CD4-positive, alpha-beta memory T cell (primary cell): Measurements from ENCODE around the gene DUOX2. TPM values are rescaled to one million over a fixed set of nuclear protein-coding genes. Genes with fewer than 3 reads are reported as not detected.

ENCODE experiments used
- CTCF ChIA-PET: fragments of 350-600 bp; sonication (Branson Sonifier 250); formaldehyde crosslinking; loops from one replicate; lab custom pipeline; 2021; ENCODE audit warnings: inconsistent platforms; ENCODE audit not compliant: partially characterized antibody; lab: Charles Lee
- POLR2A ChIA-PET: fragments of 350-600 bp; sonication (Branson Sonifier 250); formaldehyde crosslinking; loops from one replicate; lab custom pipeline; 2021; ENCODE audit not compliant: partially characterized antibody; lab: Charles Lee
- DNase-seq, 5 donors: peaks; one replicate each; pipeline versions ENCODE4 v3.0.0 to v3.0.0-alpha.2; 2020 to 2022; ENCODE audit warnings: mixed read lengths in 1 of 5
- H3K27ac ChIP-seq: one replicate; pipeline ENCODE4 v1.7.0; 2013; ENCODE audit warnings: low read depth, low read length
- H3K27me3 ChIP-seq: 2 replicates; pipeline ENCODE4 v1.7.0; 2013; ENCODE audit warnings: mild to moderate bottlenecking, low read length, moderate library complexity; ENCODE audit not compliant: insufficient read depth
- H3K36me3 ChIP-seq: 2 replicates; pipeline ENCODE4 v1.7.0; 2013; ENCODE audit warnings: mild to moderate bottlenecking, low read length, moderate library complexity; ENCODE audit not compliant: insufficient read depth
- H3K4me1 ChIP-seq: 2 replicates; pipeline ENCODE4 v1.7.0; 2013; ENCODE audit warnings: mild to moderate bottlenecking, low read length, moderate library complexity; ENCODE audit not compliant: insufficient read depth
- H3K4me3 ChIP-seq, 2 donors: one replicate each; pipeline ENCODE4 v1.7.0; 2013; ENCODE audit warnings: low read length in 2 of 2, mild to moderate bottlenecking in 1 of 2
- H3K9me3 ChIP-seq, 2 donors: one replicate each; pipeline ENCODE4 v1.7.0; 2013; ENCODE audit warnings: low read length in 2 of 2, control low read depth in 1 of 2; ENCODE audit not compliant: control insufficient read depth in 1 of 2
- H3K27ac Mint-ChIP-seq, 7 donors: one replicate each; pipeline ENCODE4 v1.8.0; 2020 to 2021; ENCODE audit warnings: mixed read lengths in 7 of 7, mild to moderate bottlenecking in 6 of 7, inconsistent platforms in 3 of 7, moderate library complexity in 3 of 7
- H3K27me3 Mint-ChIP-seq, 2 donors: one replicate each; pipeline ENCODE4 v1.8.0; 2020 to 2021; ENCODE audit warnings: mixed read lengths in 2 of 2
- H3K36me3 Mint-ChIP-seq, 2 donors: one replicate each; pipeline ENCODE4 v1.8.0; 2020 to 2021; ENCODE audit warnings: mixed read lengths in 2 of 2, inconsistent platforms in 1 of 2, mild to moderate bottlenecking in 1 of 2
- H3K4me1 Mint-ChIP-seq, 4 donors: one replicate each; pipeline ENCODE4 v1.8.0; 2020 to 2021; ENCODE audit warnings: mixed read lengths in 4 of 4, mild to moderate bottlenecking in 1 of 4
- H3K4me3 Mint-ChIP-seq, 8 donors: one replicate each; pipeline ENCODE4 v1.8.0; 2020 to 2021; ENCODE audit warnings: mixed read lengths in 8 of 8, mild to moderate bottlenecking in 7 of 8, moderate library complexity in 6 of 8, inconsistent platforms in 3 of 8
- H3K9me3 Mint-ChIP-seq, 8 donors: one replicate each; pipeline ENCODE4 v1.8.0; 2020 to 2021; ENCODE audit warnings: mixed read lengths in 8 of 8, mild to moderate bottlenecking in 5 of 8, inconsistent platforms in 3 of 8, moderate library complexity in 1 of 8
- intact Hi-C: fragments of 100-400 bp; cut with micrococcal nuclease; formaldehyde crosslinking; loops from one replicate; pipeline ENCODE4 v1.15.1; 2023
- polyA plus RNA-seq, 2 donors: library from polyadenylated mRNA; unstranded; fragments of 300-500 nt; fragmentation: Illumina TruSeq; gene quantifications; one replicate each; pipeline ENCODE4 v1.2.3, GENCODE V29; 2021
- total RNA-seq, 2 experiments: library from RNA; stranded (reverse); gene quantifications; one replicate each; pipeline ENCODE4 v1.2.3, GENCODE V29; 2021

The DUOX2 gene
- total and polyA plus RNA-seq, 4 experiments from 2014 or later, result 0.02 to 0.06 (median 0.06) TPM; not detected in 1

DNA sequence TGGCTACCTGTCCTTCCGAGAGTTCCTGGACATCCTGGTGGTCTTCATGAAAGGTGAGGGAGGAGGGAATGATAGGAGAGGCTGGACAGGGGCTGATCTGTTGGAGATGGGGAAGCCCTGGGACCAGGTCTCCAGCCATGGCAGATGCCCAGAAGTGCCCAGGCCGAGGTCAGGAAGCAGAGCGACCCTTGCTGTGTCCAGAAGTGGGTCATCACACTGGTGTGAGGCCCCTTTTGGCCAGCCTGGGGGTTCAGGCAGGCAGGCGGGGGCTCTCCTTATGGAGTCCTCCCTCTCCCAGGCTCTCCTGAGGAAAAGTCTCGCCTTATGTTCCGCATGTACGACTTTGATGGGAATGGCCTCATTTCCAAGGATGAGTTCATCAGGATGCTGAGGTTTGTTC, 33.6 kb upstream of the DUOX2 start:
- H3K27ac Mint-ChIP-seq, result peak overlapping the region in 1 of 7 donors; percentile 71
- no peak for DNase-seq
- CTCF ChIA-PET, result interaction anchor here (1.4 kb wide), 1 partner anchor 29 kb away, joined by 5 read pairs; no protein-coding TSS in a partner anchor

DNA sequence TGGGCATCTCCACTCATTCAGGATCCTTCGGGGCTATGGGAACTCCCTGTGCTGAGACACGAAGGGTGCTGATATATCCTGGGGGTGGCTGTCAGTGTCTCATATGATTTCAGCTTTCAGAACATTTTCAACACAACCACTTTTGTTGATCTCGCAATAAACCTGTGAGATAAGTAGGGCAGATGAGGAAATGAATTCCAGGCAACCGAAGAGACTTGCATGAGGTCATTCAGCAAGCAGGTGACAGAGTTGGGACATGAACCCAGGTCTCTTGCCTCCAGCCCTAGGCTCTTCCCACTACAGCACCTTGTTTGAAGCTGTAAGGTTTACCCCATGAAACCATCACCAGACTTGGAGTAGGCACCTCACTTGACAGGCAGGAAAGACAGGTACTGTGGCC, 32.4 kb upstream of the DUOX2 start:
- no peaks in the 10 kb centered on the region for H3K4me1 ChIP-seq
- H3K27ac ChIP-seq, result no peak overlapping the region
- CTCF ChIA-PET, result interaction anchor here (0.8 to 2.5 kb wide), 3 partner anchors 20 to 28 kb away, joined by 3 to 6 read pairs (median 5); no protein-coding TSS in a partner anchor
- H3K4me3 ChIP-seq, result no peak overlapping the region
- Mint-ChIP-seq H3K27me3 (no peaks in the 10 kb centered on the region), H3K4me3 (no peak overlapping the region), H3K36me3 (peaks cover 0 to 4% of the 10 kb centered on the region in 2 donors), H3K9me3 (no peaks in the 10 kb centered on the region), H3K27ac (no peak overlapping the region), H3K4me1 (peaks cover 0 to 4% (median 0%) of the 10 kb centered on the region in 4 donors)
- POLR2A ChIA-PET, result interaction anchor here (0.5 to 0.9 kb wide), 2 partner anchors 52 to 596 kb away, joined by 3 to 5 read pairs; no protein-coding TSS in a partner anchor
- intact Hi-C loops, result no loop called here
- no peaks in the 10 kb centered on the region for H3K36me3 ChIP-seq
- no peak for DNase-seq
- H3K27me3 ChIP-seq, result no peaks in the 10 kb centered on the region
- H3K9me3 ChIP-seq, result no peaks in the 10 kb centered on the region

More for the DNA sequence above, 33.6 kb upstream of the DUOX2 start:
- POLR2A ChIA-PET, result no interaction called here
- Mint-ChIP-seq H3K36me3 (peaks cover 6 to 9% of the 10 kb centered on the region in 2 donors), H3K27me3 (no peaks in the 10 kb centered on the region), H3K9me3 (peaks cover 0 to 2% (median 0%) of the 10 kb centered on the region in 8 donors), H3K4me3 (no peak overlapping the region), H3K4me1 (peaks cover 0 to 4% (median under 1%) of the 10 kb centered on the region in 4 donors)
- Histone ChIP-seq H3K36me3 (no peaks in the 10 kb centered on the region), H3K9me3 (no peaks in the 10 kb centered on the region), H3K4me1 (no peaks in the 10 kb centered on the region), H3K4me3 (no peak overlapping the region), H3K27me3 (no peaks in the 10 kb centered on the region), H3K27ac (no peak overlapping the region)
- intact Hi-C loops, result no loop called here

DNA sequence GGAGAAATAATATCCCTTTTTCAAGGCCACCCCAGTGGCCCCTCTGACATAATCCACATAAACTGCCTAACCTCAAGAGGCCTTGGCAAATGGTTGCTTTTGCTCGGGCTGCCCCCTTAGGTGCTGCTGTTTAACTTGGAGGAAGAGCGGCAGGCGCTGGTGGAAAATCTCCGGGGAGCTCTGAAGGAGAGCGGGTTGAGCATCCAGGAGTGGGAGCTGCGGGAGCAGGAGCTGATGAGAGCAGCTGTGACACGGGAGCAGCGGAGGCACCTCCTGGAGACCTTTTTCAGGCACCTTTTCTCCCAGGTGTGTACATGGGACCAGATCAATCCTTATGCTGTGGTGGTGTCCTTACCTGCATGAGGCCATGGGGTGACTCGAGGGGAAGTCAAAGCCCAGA, 30.8 kb upstream of the DUOX2 start:
- ChIA-PET POLR2A (no interaction called here), CTCF (interaction anchor here (1.6 to 2.5 kb wide), 2 partner anchors 23 to 27 kb away, joined by 4 to 6 read pairs; no protein-coding TSS in a partner anchor)
- DNase-seq, result no peak
- intact Hi-C loops, result no loop called here
- H3K36me3 Mint-ChIP-seq, result peaks cover 0 to 1% of the 10 kb centered on the region in 2 donors
- no peaks in the 10 kb centered on the region for H3K9me3 Mint-ChIP-seq
- peak overlapping the region in 1 of 7 donors; percentile 47 for H3K27ac Mint-ChIP-seq
- H3K27me3 Mint-ChIP-seq, result no peaks in the 10 kb centered on the region
- Histone ChIP-seq H3K9me3 (no peaks in the 10 kb centered on the region), H3K27ac (no peak overlapping the region), H3K36me3 (no peaks in the 10 kb centered on the region), H3K27me3 (no peaks in the 10 kb centered on the region), H3K4me1 (no peaks in the 10 kb centered on the region), H3K4me3 (no peak overlapping the region)
- H3K4me3 Mint-ChIP-seq, result no peak overlapping the region
- H3K4me1 Mint-ChIP-seq, result peaks cover 0 to 4% (median 0%) of the 10 kb centered on the region in 4 donors

DNA sequence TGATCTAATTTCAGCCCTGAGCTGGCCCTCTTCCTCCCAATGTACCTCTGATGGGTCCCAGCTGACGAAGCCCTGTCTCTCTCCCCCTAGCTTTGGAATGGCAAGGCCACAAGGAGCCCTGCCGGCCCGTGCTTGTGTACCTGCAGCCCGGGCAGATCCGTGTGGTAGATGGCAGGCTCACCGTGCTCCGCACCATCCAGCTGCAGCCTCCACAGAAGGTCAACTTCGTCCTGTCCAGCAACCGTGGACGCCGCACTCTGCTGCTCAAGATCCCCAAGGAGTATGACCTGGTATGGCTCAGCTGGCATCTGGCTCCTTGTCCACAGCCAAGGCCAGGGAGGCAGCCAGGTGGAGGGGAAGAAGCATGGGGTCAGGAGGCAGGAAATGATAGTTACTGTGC, 30.0 kb upstream of the DUOX2 start:
- H3K4me3 Mint-ChIP-seq, result no peak overlapping the region
- DNase-seq, result no peak
- intact Hi-C loops, result no loop called here

DNA sequence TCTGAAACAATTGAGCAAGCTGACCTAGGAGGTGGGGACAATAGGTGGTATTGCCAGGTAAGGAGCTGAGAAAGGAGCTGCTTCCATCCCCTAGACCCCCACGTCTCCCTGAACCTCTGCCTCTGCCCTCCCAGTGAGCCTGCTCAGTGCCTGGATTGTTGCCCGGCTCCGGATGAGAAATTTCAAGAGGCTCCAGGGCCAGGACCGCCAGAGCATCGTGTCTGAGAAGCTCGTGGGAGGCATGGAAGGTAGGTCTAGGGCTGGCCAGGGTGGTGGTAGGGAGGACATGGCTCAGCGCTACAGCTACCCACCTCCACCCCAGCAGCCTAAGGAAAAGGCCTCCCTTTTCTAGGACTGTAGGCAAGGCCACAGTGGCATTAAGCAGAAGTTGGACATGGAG, 29.1 kb upstream of the DUOX2 start:
- no peak overlapping the region for H3K27ac Mint-ChIP-seq
- ChIA-PET POLR2A (no interaction called here), CTCF (interaction anchor here (1.3 to 2.9 kb wide), 2 partner anchors 17 to 25 kb away, joined by 3 to 11 read pairs; no protein-coding TSS in a partner anchor)
- no peak overlapping the region for H3K4me3 Mint-ChIP-seq
- Histone ChIP-seq H3K4me1 (no peaks in the 10 kb centered on the region), H3K36me3 (no peaks in the 10 kb centered on the region), H3K27me3 (no peaks in the 10 kb centered on the region), H3K4me3 (no peak overlapping the region), H3K9me3 (no peaks in the 10 kb centered on the region), H3K27ac (no peak overlapping the region)
- peaks cover 0 to 2% of the 10 kb centered on the region in 2 donors for H3K27me3 Mint-ChIP-seq
- H3K9me3 Mint-ChIP-seq, result no peaks in the 10 kb centered on the region
- intact Hi-C loops, result no loop called here
- peaks cover 0 to 4% (median 0%) of the 10 kb centered on the region in 4 donors for H3K4me1 Mint-ChIP-seq
- DNase-seq, result no peak
- H3K36me3 Mint-ChIP-seq, result peaks cover 0 to 1% of the 10 kb centered on the region in 2 donors

More for the DNA sequence above, 30.0 kb upstream of the DUOX2 start:
- H3K27ac ChIP-seq, result no peak overlapping the region
- CTCF ChIA-PET, result interaction anchor here (0.5 to 1.3 kb wide), 2 partner anchors 10 to 17 kb away, joined by 3 read pairs; no protein-coding TSS in a partner anchor
- H3K9me3 Mint-ChIP-seq, result no peaks in the 10 kb centered on the region
- H3K4me3 ChIP-seq, result no peak overlapping the region
- H3K36me3 Mint-ChIP-seq, result peaks cover 0 to 1% of the 10 kb centered on the region in 2 donors
- H3K9me3 ChIP-seq, result no peaks in the 10 kb centered on the region
- POLR2A ChIA-PET, result no interaction called here
- H3K36me3 ChIP-seq, result no peaks in the 10 kb centered on the region
- no peaks in the 10 kb centered on the region for H3K27me3 Mint-ChIP-seq
- no peak overlapping the region for H3K27ac Mint-ChIP-seq
- H3K27me3 ChIP-seq, result no peaks in the 10 kb centered on the region
- peaks cover 0 to 4% (median 0%) of the 10 kb centered on the region in 4 donors for H3K4me1 Mint-ChIP-seq
- H3K4me1 ChIP-seq, result no peaks in the 10 kb centered on the region

DNA sequence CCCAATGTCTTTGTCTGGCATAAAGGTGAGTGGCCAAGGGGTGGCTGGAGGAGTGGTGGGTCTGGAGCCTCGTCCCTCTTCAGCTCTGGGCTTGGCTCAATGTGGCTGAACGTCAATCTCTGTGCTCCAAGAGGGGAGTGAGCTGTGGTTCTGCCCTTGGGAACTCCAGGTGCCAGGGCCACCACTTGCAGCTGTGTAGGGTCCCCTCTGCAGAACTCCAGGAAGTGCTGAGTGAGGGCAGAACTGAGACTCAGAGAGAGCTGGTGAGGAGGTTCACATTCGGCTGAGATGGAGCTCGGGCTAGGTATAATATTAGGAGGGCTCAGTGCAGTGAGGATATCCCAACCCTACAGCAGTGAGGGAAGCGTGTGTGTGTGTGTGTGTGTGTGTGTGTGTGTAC, 27.4 kb upstream of the DUOX2 start:
- H3K27me3 Mint-ChIP-seq, result peaks cover 4 to 7% of the 10 kb centered on the region in 2 donors
- no peak overlapping the region for H3K4me3 ChIP-seq
- H3K4me3 Mint-ChIP-seq, result no peak overlapping the region
- H3K36me3 Mint-ChIP-seq, result peaks cover 0 to 1% of the 10 kb centered on the region in 2 donors
- DNase-seq, result no peak
- ChIA-PET POLR2A (no interaction called here), CTCF (interaction anchor here (2.9 to 3.4 kb wide), 2 partner anchors 15 to 23 kb away, joined by 11 read pairs; no protein-coding TSS in a partner anchor)
- peaks cover 2% of the 10 kb centered on the region for H3K27me3 ChIP-seq
- H3K4me1 ChIP-seq, result peaks cover 2% of the 10 kb centered on the region
- no peaks in the 10 kb centered on the region for H3K9me3 Mint-ChIP-seq
- H3K9me3 ChIP-seq, result no peaks in the 10 kb centered on the region
- H3K4me1 Mint-ChIP-seq, result peaks cover 2 to 6% (median 3%) of the 10 kb centered on the region in 4 donors
- H3K27ac Mint-ChIP-seq, result no peak overlapping the region
- intact Hi-C loops, result no loop called here
- no peaks in the 10 kb centered on the region for H3K36me3 ChIP-seq
- no peak overlapping the region for H3K27ac ChIP-seq

DNA sequence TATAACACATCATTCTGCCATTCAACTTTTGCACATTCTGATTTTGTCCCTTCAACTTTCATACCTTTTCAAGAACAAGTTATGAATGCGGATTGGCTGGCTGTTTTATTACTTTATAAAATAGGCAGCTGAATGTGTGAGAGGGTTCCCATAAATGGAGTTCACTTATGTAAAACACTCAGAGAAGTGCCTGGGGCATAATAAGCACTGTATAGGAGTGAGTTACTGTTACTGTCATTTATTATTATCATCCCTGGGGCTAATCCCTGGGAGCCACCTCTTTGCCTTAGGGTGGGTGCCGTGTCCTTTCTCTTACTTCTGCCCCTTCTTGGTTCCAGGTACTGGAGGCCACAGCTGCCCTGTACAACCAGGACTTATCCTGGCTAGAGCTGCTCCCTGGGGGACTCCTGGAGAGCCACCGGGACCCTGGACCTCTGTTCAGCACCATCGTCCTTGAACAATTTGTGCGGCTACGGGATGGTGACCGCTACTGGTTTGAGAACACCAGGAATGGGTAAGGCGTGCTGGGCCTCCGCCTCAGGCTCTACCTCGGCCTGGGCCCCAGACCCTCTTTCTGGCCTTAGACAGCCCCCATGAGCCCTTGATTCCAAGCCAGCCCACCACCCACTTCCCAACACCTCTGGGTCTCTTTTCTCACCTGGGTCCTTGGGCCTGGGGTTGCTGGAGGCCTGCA, 26.7 kb upstream of the DUOX2 start:
- Mint-ChIP-seq H3K27me3 (peaks cover 8 to 11% of the 10 kb centered on the region in 2 donors), H3K36me3 (peaks cover 0 to 1% of the 10 kb centered on the region in 2 donors), H3K9me3 (no peaks in the 10 kb centered on the region), H3K4me3 (no peak overlapping the region), H3K4me1 (peaks cover 4 to 9% (median 6%) of the 10 kb centered on the region in 4 donors), H3K27ac (no peak overlapping the region)
- H3K27ac ChIP-seq, result no peak overlapping the region
- no peaks in the 10 kb centered on the region for H3K36me3 ChIP-seq
- no peaks in the 10 kb centered on the region for H3K9me3 ChIP-seq
- H3K27me3 ChIP-seq, result peaks cover 5% of the 10 kb centered on the region
- peaks cover 7% of the 10 kb centered on the region for H3K4me1 ChIP-seq
- intact Hi-C loops, result no loop called here
- DNase-seq, result no peak
- POLR2A ChIA-PET, result no interaction called here
- no peak overlapping the region for H3K4me3 ChIP-seq
- CTCF ChIA-PET, result interaction anchor here (2.9 to 3.4 kb wide), 2 partner anchors 14 to 23 kb away, joined by 11 read pairs; no protein-coding TSS in a partner anchor
